Fibroblast of lung (primary cell): Measurements from ENCODE around the gene AR. TPM values are rescaled to one million over a fixed set of nuclear protein-coding genes. Genes with fewer than 3 reads are reported as not detected.

Experiments
- DNase-seq, 2 donors: peaks; one replicate each; pipeline versions ENCODE4 v3.0.0 to v3.0.0-alpha.2; 2010; ENCODE audit warnings: low read depth in 2 of 2
- H2AFZ ChIP-seq: 2 replicates; pipeline ENCODE4 v1.5.1; 2012; ENCODE audit warnings: low read length, control low read depth, inconsistent platforms
- H3K27ac ChIP-seq: 2 replicates; pipeline ENCODE4 v1.5.1; 2011; ENCODE audit warnings: low read length, control low read depth; ENCODE audit not compliant: insufficient read depth
- H3K27me3 ChIP-seq: 2 replicates; pipeline ENCODE4 v1.5.1; 2011; ENCODE audit warnings: mild to moderate bottlenecking, low read length; ENCODE audit not compliant: control insufficient read depth, insufficient read depth
- H3K36me3 ChIP-seq: 2 replicates; pipeline ENCODE4 v1.5.1; 2011; ENCODE audit warnings: low read length; ENCODE audit not compliant: control insufficient read depth, insufficient read depth
- H3K4me1 ChIP-seq: 2 replicates; pipeline ENCODE4 v1.5.1; 2011; ENCODE audit warnings: low read length; ENCODE audit not compliant: control insufficient read depth, insufficient read depth; ENCODE audit errors: extremely low read depth
- H3K4me2 ChIP-seq: 2 replicates; pipeline ENCODE4 v1.5.1; 2011; ENCODE audit warnings: low read length, control low read depth; ENCODE audit not compliant: insufficient read depth; ENCODE audit errors: extremely low read depth
- H3K4me3 ChIP-seq, 4 experiments: fragments of 200-600 bp in 1 of 4; sonication (generic) in 1 of 4; replicated peaks in 1 of 4; 2 replicates each; pipeline ENCODE4 v1.5.1; 2011 to 2016; ENCODE audit warnings: low read length in 4 of 4, low read depth in 3 of 4, mild to moderate bottlenecking in 3 of 4, control low read depth in 2 of 4, inconsistent platforms in 1 of 4, mixed read lengths in 1 of 4; ENCODE audit not compliant: insufficient read depth in 1 of 4; ENCODE audit errors: control extremely low read depth in 1 of 4
- H3K79me2 ChIP-seq: 2 replicates; pipeline ENCODE4 v1.5.1; 2012; ENCODE audit warnings: mild to moderate bottlenecking, low read length, inconsistent platforms; ENCODE audit not compliant: control insufficient read depth, insufficient read depth
- H3K9ac ChIP-seq: 2 replicates; pipeline ENCODE4 v1.5.1; 2011; ENCODE audit warnings: mild to moderate bottlenecking, low read length, control low read depth; ENCODE audit not compliant: insufficient read depth
- H3K9me3 ChIP-seq: 2 replicates; pipeline ENCODE4 v1.5.1; 2012; ENCODE audit warnings: low read depth, low read length; ENCODE audit not compliant: control insufficient read depth, insufficient read depth
- H4K20me1 ChIP-seq: 2 replicates; pipeline ENCODE4 v1.5.1; 2011; ENCODE audit warnings: low read length; ENCODE audit not compliant: control insufficient read depth, insufficient read depth; ENCODE audit errors: extremely low read depth
- CTCF ChIP-seq, 2 donors: IDR thresholded peaks in 1 of 2; conservative IDR thresholded peaks in 1 of 2; 1 replicate in 1 of 2; 2 replicates in 1 of 2; pipeline ENCODE4 v1.5.1; 2011 to 2012; ENCODE audit warnings: low read length in 2 of 2, control low read depth in 1 of 2, inconsistent platforms in 1 of 2, low read depth in 1 of 2, mild to moderate bottlenecking in 1 of 2
- EZH2 ChIP-seq: IDR thresholded peaks from 2 replicates; pipeline ENCODE4 v1.5.1; 2012; ENCODE audit warnings: low read length, control low read depth, mild to moderate bottlenecking; ENCODE audit errors: missing control alignments
- polyA plus RNA-seq, 2 donors: library from polyadenylated mRNA; depleted of rRNA in 1 of 2; stranded (reverse) in 1 of 2; unstranded in 1 of 2; fragments of >200 nt; gene quantifications; 2 replicates each; pipeline ENCODE4 v1.2.1, GENCODE V29; 2011 to 2012; ENCODE audit warnings: missing spikeins in 1 of 2
- total RNA-seq: library from RNA; depleted of rRNA; stranded (reverse); fragments of >200 nt; gene quantifications from 2 replicates; pipeline ENCODE4 v1.2.1, GENCODE V29; 2014

The AR gene
- total and polyA plus RNA-seq, 2 donors (not counting 1 experiment from before 2014, with no cell fraction given), result 10.8 to 15.0 TPM

GRCh38 chrX:67536564-67536963 lies 7.3 kb upstream of the AR start:
- H2AFZ ChIP-seq, result no peak overlapping the region
- TF ChIP-seq EZH2, result no peak
- no peak for TF ChIP-seq CTCF (conservative IDR thresholded peaks at IDR 0.05 in 1 of 2, IDR thresholded peaks at IDR 0.05 in 1 of 2; ENCODE audit: low read depth in 1 of 2, low read length in 2 of 2)
- no peaks in the 10 kb centered on the region for H3K27me3 ChIP-seq
- DNase-seq, result no peak
- no peaks in the 10 kb centered on the region for H3K79me2 ChIP-seq
- H3K27ac ChIP-seq, result no peak overlapping the region
- no peaks in the 10 kb centered on the region for H3K36me3 ChIP-seq
- H4K20me1 ChIP-seq, result no peaks in the 10 kb centered on the region
- no peak overlapping the region for H3K4me3 ChIP-seq
- no peak overlapping the region for H3K4me2 ChIP-seq
- no peak overlapping the region for H3K9ac ChIP-seq
- no peaks in the 10 kb centered on the region for H3K4me1 ChIP-seq
- H3K9me3 ChIP-seq, result no peaks in the 10 kb centered on the region

DNA sequence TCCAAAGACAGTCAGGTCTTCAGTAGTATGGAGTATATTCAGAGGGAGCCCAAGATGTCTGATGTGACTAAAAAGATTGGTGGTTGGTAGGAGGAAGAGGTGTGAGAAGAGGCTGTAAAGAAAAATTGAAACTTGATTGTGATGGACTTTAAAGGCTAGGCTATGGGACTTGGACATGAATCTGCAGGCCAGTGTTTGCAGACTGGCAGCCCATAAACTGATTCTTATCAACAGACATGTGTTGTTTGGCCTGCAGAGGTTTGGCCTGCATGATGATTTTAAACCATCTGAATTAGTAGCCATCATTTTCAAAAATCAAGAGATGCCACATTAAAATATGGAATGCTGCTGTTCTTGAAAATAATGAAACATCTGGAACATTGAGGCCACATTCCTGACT lies 5.4 kb upstream of the AR start:
- no peaks in the 10 kb centered on the region for H3K36me3 ChIP-seq
- H3K9me3 ChIP-seq, result no peaks in the 10 kb centered on the region
- no peak overlapping the region for H3K4me2 ChIP-seq
- no peaks in the 10 kb centered on the region for H3K4me1 ChIP-seq
- H3K27me3 ChIP-seq, result no peaks in the 10 kb centered on the region
- no peak for DNase-seq
- no peak overlapping the region for H2AFZ ChIP-seq
- no peak overlapping the region for H3K4me3 ChIP-seq
- TF ChIP-seq CTCF (conservative IDR thresholded peaks at IDR 0.05 in 1 of 2, IDR thresholded peaks at IDR 0.05 in 1 of 2; ENCODE audit: low read depth in 1 of 2, low read length in 2 of 2), result no peak
- no peak for TF ChIP-seq EZH2
- no peak overlapping the region for H3K27ac ChIP-seq
- H4K20me1 ChIP-seq, result no peaks in the 10 kb centered on the region
- no peaks in the 10 kb centered on the region for H3K79me2 ChIP-seq
- no peak overlapping the region for H3K9ac ChIP-seq

DNA sequence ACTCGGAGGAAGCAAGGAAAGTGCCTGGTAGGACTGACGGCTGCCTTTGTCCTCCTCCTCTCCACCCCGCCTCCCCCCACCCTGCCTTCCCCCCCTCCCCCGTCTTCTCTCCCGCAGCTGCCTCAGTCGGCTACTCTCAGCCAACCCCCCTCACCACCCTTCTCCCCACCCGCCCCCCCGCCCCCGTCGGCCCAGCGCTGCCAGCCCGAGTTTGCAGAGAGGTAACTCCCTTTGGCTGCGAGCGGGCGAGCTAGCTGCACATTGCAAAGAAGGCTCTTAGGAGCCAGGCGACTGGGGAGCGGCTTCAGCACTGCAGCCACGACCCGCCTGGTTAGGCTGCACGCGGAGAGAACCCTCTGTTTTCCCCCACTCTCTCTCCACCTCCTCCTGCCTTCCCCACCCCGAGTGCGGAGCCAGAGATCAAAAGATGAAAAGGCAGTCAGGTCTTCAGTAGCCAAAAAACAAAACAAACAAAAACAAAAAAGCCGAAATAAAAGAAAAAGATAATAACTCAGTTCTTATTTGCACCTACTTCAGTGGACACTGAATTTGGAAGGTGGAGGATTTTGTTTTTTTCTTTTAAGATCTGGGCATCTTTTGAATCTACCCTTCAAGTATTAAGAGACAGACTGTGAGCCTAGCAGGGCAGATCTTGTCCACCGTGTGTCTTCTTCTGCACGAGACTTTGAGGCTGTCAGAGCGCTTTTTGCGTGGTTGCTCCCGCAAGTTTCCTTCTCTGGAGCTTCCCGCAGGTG lies 637 bp downstream of the AR start:
- H3K9ac ChIP-seq, result peak overlapping the region; percentile 30
- H3K4me3 ChIP-seq, result peak overlapping the region; percentile 53 to 68 (median 61)
- H3K4me1 ChIP-seq, result no peaks in the 10 kb centered on the region
- no peaks in the 10 kb centered on the region for H3K36me3 ChIP-seq
- H3K27me3 ChIP-seq, result no peaks in the 10 kb centered on the region
- H4K20me1 ChIP-seq, result no peaks in the 10 kb centered on the region
- no peak overlapping the region for H3K27ac ChIP-seq
- H3K4me2 ChIP-seq, result peak overlapping the region; percentile 63
- peaks cover 25% of the 10 kb centered on the region for H3K79me2 ChIP-seq
- no peaks in the 10 kb centered on the region for H3K9me3 ChIP-seq
- DNase-seq, result peak; percentile 19
- TF ChIP-seq CTCF (conservative IDR thresholded peaks at IDR 0.05 in 1 of 2, IDR thresholded peaks at IDR 0.05 in 1 of 2; ENCODE audit: low read depth in 1 of 2, low read length in 2 of 2) (no peak), EZH2 (no peak)
- H2AFZ ChIP-seq, result peak overlapping the region; percentile 12
